Stimulated activated CD8-positive, alpha-beta memory T cell treated with anti-CD3 and anti-CD28 coated beads, Interleukin-2, amount 100 ng/mL, for 48 hours (primary cell): ENCODE measurements around the gene PUS10.

Experiments used
- DNase-seq, 2 donors: peaks; one replicate each; pipeline ENCODE4 v3.0.0-alpha.2; 2020; ENCODE audit warnings: low read depth in 2 of 2

PUS10 gene

GRCh38 chr2:60972889-60973656 lies 45.0 kb downstream of the PUS10 start:
- DNase-seq: no peak

- DNase-seq: no peak
Measured at GRCh38 chr2:60966507-60967405, 51.3 kb downstream of the PUS10 start.

- no peak for DNase-seq
Measured at GRCh38 chr2:60965499-60965785, 52.6 kb downstream of the PUS10 start.

GRCh38 chr2:60964651-60965498 lies 53.2 kb downstream of the PUS10 start:
- DNase-seq: no peak

GRCh38 chr2:60963190-60963589 lies 54.9 kb downstream of the PUS10 start:
- no peak for DNase-seq

GRCh38 chr2:60962528-60962927 lies 55.5 kb downstream of the PUS10 start:
- no peak for DNase-seq

GRCh38 chr2:60961457-60961856 lies 56.6 kb downstream of the PUS10 start:
- no peak for DNase-seq

- DNase-seq: no peak
Measured at GRCh38 chr2:60960706-60961105, 57.3 kb downstream of the PUS10 start.

GRCh38 chr2:60959501-60959900 lies 58.6 kb downstream of the PUS10 start:
- DNase-seq: no peak

- DNase-seq: no peak
Measured at GRCh38 chr2:60958800-60959199, 59.3 kb downstream of the PUS10 start.

GRCh38 chr2:60958361-60958760 lies 59.7 kb downstream of the PUS10 start:
- DNase-seq: no peak

GRCh38 chr2:60957643-60958042 lies 60.4 kb downstream of the PUS10 start:
- no peak for DNase-seq

GRCh38 chr2:60957224-60957623 lies 60.8 kb downstream of the PUS10 start:
- no peak for DNase-seq

- DNase-seq: no peak
Measured at GRCh38 chr2:60954139-60954538, 63.9 kb downstream of the PUS10 start.

- no peak for DNase-seq
Measured at GRCh38 chr2:60948926-60949579, 69.0 kb downstream of the PUS10 start.

GRCh38 chr2:60948161-60948560 lies 69.9 kb downstream of the PUS10 start:
- no peak for DNase-seq

GRCh38 chr2:60947056-60947455 lies 71.0 kb downstream of the PUS10 start:
- DNase-seq: no peak

GRCh38 chr2:60945341-60945740 lies 72.7 kb downstream of the PUS10 start:
- DNase-seq: no peak

GRCh38 chr2:60939622-60940021 lies 78.4 kb downstream of the PUS10 start:
- DNase-seq: no peak

GRCh38 chr2:60938301-60938700 lies 79.8 kb downstream of the PUS10 start:
- no peak for DNase-seq

- DNase-seq: no peak
Measured at GRCh38 chr2:60936757-60937156, 81.3 kb downstream of the PUS10 start.
